UCSD-AML1 (cell line): ENCODE measurements around the gene ELAC2.

Experiments
- DNase-seq: peaks from one replicate; lab custom pipeline; 2025; ENCODE audit not compliant: unreplicated experiment; lab: John Stamatoyannopoulos, UW

Gene ELAC2

GRCh38 chr17:12961655-12962054, 56.2 kb downstream of the ELAC2 start:
- DNase-seq = no peak

GRCh38 chr17:12959441-12959840, 58.4 kb downstream of the ELAC2 start:
- no peak for DNase-seq

GRCh38 chr17:12958786-12959185, 59.0 kb downstream of the ELAC2 start:
- DNase-seq = no peak

GRCh38 chr17:12955521-12955920, 62.3 kb downstream of the ELAC2 start:
- no peak for DNase-seq

- no peak for DNase-seq
Measured at GRCh38 chr17:12953156-12953555, 64.7 kb downstream of the ELAC2 start.

GRCh38 chr17:12952012-12952411, 65.8 kb downstream of the ELAC2 start:
- no peak for DNase-seq

GRCh38 chr17:12947047-12947446, 70.8 kb downstream of the ELAC2 start:
- no peak for DNase-seq
